Body of pancreas (tissue), 4 donors: ENCODE measurements around the gene PEDS1.

Source experiments
- POLR2A ChIP-seq, 3 donors: fragments of 450-650 bp; IDR thresholded peaks; one replicate each; pipeline ENCODE4 v1.6.1; 2016; ENCODE audit warnings: antibody characterized with exemption in 3 of 3, mild to moderate bottlenecking in 2 of 3
- TF ChIP-seq, protein P1 (sequence below), 7 experiments: fragments of 450-650 bp in 4 of 7; fragments of 200-600 bp in 3 of 7; sonication (generic) in 3 of 7; IDR thresholded peaks; one replicate each; pipeline ENCODE4 v1.5.1; 2016 to 2019; ENCODE audit warnings: antibody characterized with exemption in 7 of 7

DNA sequence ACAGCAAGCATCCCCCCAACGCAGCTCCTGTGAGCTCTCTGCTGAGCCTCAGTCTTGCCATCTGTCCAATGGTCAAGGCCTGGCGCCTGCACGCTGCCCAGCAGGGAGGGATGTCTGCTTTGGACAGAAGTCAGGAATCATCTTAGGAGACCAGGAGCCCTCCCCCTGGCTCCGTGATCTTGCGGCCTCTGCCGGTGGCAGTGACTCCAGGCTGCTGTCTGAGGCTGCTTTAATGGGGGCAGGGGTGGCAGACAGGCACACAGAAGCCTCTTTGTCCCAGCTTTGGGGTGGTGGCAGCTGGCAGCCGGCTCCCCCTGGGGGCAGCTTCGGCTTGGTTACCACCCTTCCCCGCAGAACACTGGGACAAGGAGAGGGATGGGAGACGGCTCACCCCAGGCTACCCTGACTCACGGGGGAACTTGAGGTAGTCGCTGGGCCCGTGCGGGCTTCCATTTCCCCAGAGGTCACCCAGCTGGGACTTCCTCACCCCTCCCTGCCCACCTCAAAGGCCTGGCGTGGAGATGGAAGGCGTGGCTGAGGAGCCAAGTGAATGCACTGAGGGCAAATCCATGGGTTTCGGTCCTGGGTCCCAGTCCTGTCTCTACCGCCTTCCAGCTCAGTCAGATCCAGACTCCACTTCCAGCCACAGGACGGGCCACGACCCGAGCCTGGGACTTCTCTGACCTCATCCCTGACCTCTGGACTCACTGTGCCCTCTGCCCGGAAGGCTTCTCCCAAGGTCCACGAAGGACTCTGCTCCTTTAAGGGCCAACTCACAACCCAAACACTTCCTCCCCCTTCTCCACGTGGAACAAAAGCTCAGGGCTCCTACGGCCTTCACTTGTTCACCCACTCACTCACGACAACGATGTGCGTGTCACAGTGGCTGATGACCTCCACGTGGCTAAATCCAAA, 14.8 kb downstream of the PEDS1 start:
- TF ChIP-seq, protein P1, sequence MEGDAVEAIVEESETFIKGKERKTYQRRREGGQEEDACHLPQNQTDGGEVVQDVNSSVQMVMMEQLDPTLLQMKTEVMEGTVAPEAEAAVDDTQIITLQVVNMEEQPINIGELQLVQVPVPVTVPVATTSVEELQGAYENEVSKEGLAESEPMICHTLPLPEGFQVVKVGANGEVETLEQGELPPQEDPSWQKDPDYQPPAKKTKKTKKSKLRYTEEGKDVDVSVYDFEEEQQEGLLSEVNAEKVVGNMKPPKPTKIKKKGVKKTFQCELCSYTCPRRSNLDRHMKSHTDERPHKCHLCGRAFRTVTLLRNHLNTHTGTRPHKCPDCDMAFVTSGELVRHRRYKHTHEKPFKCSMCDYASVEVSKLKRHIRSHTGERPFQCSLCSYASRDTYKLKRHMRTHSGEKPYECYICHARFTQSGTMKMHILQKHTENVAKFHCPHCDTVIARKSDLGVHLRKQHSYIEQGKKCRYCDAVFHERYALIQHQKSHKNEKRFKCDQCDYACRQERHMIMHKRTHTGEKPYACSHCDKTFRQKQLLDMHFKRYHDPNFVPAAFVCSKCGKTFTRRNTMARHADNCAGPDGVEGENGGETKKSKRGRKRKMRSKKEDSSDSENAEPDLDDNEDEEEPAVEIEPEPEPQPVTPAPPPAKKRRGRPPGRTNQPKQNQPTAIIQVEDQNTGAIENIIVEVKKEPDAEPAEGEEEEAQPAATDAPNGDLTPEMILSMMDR (IDR thresholded peaks at IDR 0.05), result no peak
- no peak for TF ChIP-seq POLR2A (IDR thresholded peaks at IDR 0.05)
